GM23338 (cell line): Measurements from ENCODE around the gene MICAL3. TPM values are rescaled to one million over a fixed set of nuclear protein-coding genes. Genes with fewer than 3 reads are reported as not detected.

ENCODE experiments used
- ATAC-seq: fragments of 200-7000 bp; cut with Tn5 transposase; 3 replicates; pipeline ENCODE4 v1.9.1; 2020
- DNase-seq: peaks from one replicate; pipeline ENCODE4 v3.0.0-alpha.2; 2015; ENCODE audit warnings: low spot score
- H2AFZ ChIP-seq: fragments of 200-600 bp; sonication (generic); 2 replicates; pipeline ENCODE4 v1.8.0; 2016; ENCODE audit warnings: antibody characterized with exemption, mild to moderate bottlenecking, moderate library complexity
- H3F3A ChIP-seq: fragments of 200-600 bp; sonication (generic); replicated peaks from 2 replicates; pipeline ENCODE4 v1.8.0; 2017; ENCODE audit warnings: antibody characterized with exemption, mixed run types, low read depth
- H3K27ac ChIP-seq: fragments of 200-600 bp; sonication (generic); 2 replicates; pipeline ENCODE4 v1.6.1; 2016; ENCODE audit warnings: low read depth
- H3K27me3 ChIP-seq: fragments of 200-600 bp; sonication (generic); 2 replicates; pipeline ENCODE4 v1.8.0; 2016; ENCODE audit warnings: mild to moderate bottlenecking, mixed run types, moderate library complexity; ENCODE audit not compliant: insufficient read depth
- H3K36me3 ChIP-seq: fragments of 200-600 bp; sonication (generic); 2 replicates; pipeline ENCODE4 v1.8.0; 2016; ENCODE audit warnings: mild to moderate bottlenecking; ENCODE audit not compliant: insufficient read depth
- H3K4me1 ChIP-seq: fragments of 200-600 bp; sonication (generic); 2 replicates; pipeline ENCODE4 v1.8.0; 2016; ENCODE audit warnings: mild to moderate bottlenecking, moderate library complexity; ENCODE audit not compliant: insufficient read depth
- H3K4me2 ChIP-seq: fragments of 200-600 bp; sonication (generic); 2 replicates; pipeline ENCODE4 v1.7.1; 2017; ENCODE audit warnings: mixed run types
- H3K4me3 ChIP-seq: fragments of 200-600 bp; sonication (generic); 2 replicates; pipeline ENCODE4 v1.6.1; 2016; ENCODE audit warnings: mixed run types
- H3K79me2 ChIP-seq: fragments of 200-600 bp; sonication (generic); replicated peaks from 2 replicates; pipeline ENCODE4 v1.8.0; 2017; ENCODE audit warnings: mild to moderate bottlenecking; ENCODE audit not compliant: insufficient read depth
- H3K9me2 ChIP-seq: fragments of 200-600 bp; sonication (generic); 2 replicates; pipeline ENCODE4 v1.8.0; 2017; ENCODE audit not compliant: insufficient read depth
- H4K20me1 ChIP-seq: fragments of 200-600 bp; sonication (generic); replicated peaks from 2 replicates; pipeline ENCODE4 v1.8.0; 2017; ENCODE audit warnings: mild to moderate bottlenecking; ENCODE audit not compliant: insufficient read depth
- H3K27ac Mint-ChIP-seq: 2 replicates; pipeline ENCODE4 v1.8.0; 2020; ENCODE audit warnings: inconsistent platforms, mild to moderate bottlenecking, moderate library complexity, mixed read lengths
- H3K27me3 Mint-ChIP-seq: 3 replicates; pipeline ENCODE4 v1.8.0; 2022; ENCODE audit warnings: low read depth, mild to moderate bottlenecking, moderate library complexity, mixed read lengths, inconsistent platforms; ENCODE audit not compliant: insufficient read depth, poor library complexity
- H3K36me3 Mint-ChIP-seq: 3 replicates; pipeline ENCODE4 v1.8.0; 2021; ENCODE audit warnings: low read depth, mild to moderate bottlenecking, inconsistent platforms, moderate library complexity, mixed read lengths
- H3K4me1 Mint-ChIP-seq: 3 replicates; pipeline ENCODE4 v1.8.0; 2020; ENCODE audit warnings: mild to moderate bottlenecking, inconsistent platforms, mixed read lengths
- H3K4me3 Mint-ChIP-seq: 3 replicates; pipeline ENCODE4 v1.8.0; 2021; ENCODE audit warnings: moderate library complexity, mild to moderate bottlenecking, inconsistent platforms, mixed read lengths
- H3K9me3 Mint-ChIP-seq: 3 replicates; pipeline ENCODE4 v1.8.0; 2020; ENCODE audit warnings: moderate library complexity, mild to moderate bottlenecking, inconsistent platforms, mixed read lengths
- CREB1 ChIP-seq: fragments of 250-450 bp; sonication (Bioruptor Pico); IDR thresholded peaks from 2 replicates; pipeline ENCODE4 v1.5.0; 2020; ENCODE audit warnings: low read depth, mild to moderate bottlenecking, moderate library complexity
- EZH2 ChIP-seq: fragments of 200-600 bp; sonication (generic); IDR thresholded peaks from one replicate; pipeline ENCODE4 v1.8.0; 2017; ENCODE audit warnings: antibody characterized with exemption, mild to moderate bottlenecking, low read depth; ENCODE audit not compliant: unreplicated experiment
- EZH2phosphoT487 ChIP-seq: fragments of 200-600 bp; sonication (generic); IDR thresholded peaks from one replicate; pipeline ENCODE4 v1.8.1; 2018; ENCODE audit warnings: antibody characterized with exemption; ENCODE audit not compliant: unreplicated experiment
- JUNB ChIP-seq: IDR thresholded peaks from one replicate; pipeline ENCODE4 v1.6.1; 2016; ENCODE audit warnings: antibody characterized with exemption; ENCODE audit not compliant: unreplicated experiment
- NANOG ChIP-seq: IDR thresholded peaks from 2 replicates; pipeline ENCODE4 v1.6.1; 2016; ENCODE audit warnings: antibody characterized with exemption, borderline replicate concordance
- POLR2AphosphoS5 ChIP-seq: IDR thresholded peaks from 2 replicates; pipeline ENCODE4 v1.6.1; 2016; ENCODE audit warnings: antibody characterized with exemption, low read depth
- STAT1 ChIP-seq: IDR thresholded peaks from one replicate; pipeline ENCODE4 v1.6.1; 2016; ENCODE audit warnings: antibody characterized with exemption; ENCODE audit not compliant: unreplicated experiment
- ZNF114 ChIP-seq: fragments of 250-450 bp; sonication (Bioruptor Pico); IDR thresholded peaks from 2 replicates; pipeline ENCODE4 v1.5.0; 2020; ENCODE audit warnings: mild to moderate bottlenecking, moderate library complexity
- ZNF331 ChIP-seq: fragments of 250-450 bp; sonication (Bioruptor Pico); IDR thresholded peaks from 2 replicates; pipeline ENCODE4 v1.5.0; 2020; ENCODE audit warnings: low read depth, mild to moderate bottlenecking, moderate library complexity
- polyA plus RNA-seq: library from polyadenylated mRNA; unstranded; fragments of >200 nt; fragmentation: Nextera tagmentation; extraction: Ambion mirVana; gene quantifications from 2 replicates; pipeline ENCODE4 v1.2.1, GENCODE V29; 2016
- total RNA-seq: library from RNA; depleted of rRNA; stranded (reverse); fragments of >200 nt; shearing (Covaris generic); gene quantifications from 2 replicates; pipeline ENCODE4 v1.2.3, GENCODE V29; 2014
- TF ChIP-seq, protein P1 (sequence below), 2 experiments: fragments of 200-600 bp in 1 of 2; sonication (generic) in 1 of 2; conservative IDR thresholded peaks; 2 replicates each; pipeline versions ENCODE4 v1.5.1 to v1.6.1; 2016 to 2017; ENCODE audit warnings: antibody characterized with exemption in 2 of 2, low read depth in 2 of 2, mild to moderate bottlenecking in 2 of 2, moderate library complexity in 1 of 2
- TF ChIP-seq, protein P2 (sequence below): IDR thresholded peaks from one replicate; pipeline ENCODE4 v1.6.1; 2018; ENCODE audit warnings: antibody characterized with exemption; ENCODE audit not compliant: unreplicated experiment
- TF ChIP-seq, protein P3 (sequence below): IDR thresholded peaks from 2 replicates; pipeline ENCODE4 v1.6.1; 2016; ENCODE audit warnings: antibody characterized with exemption
- TF ChIP-seq, protein P4 (sequence below): fragments of 250-450 bp; sonication (Bioruptor Pico); IDR thresholded peaks from 2 replicates; pipeline ENCODE4 v1.5.0; 2020; ENCODE audit warnings: mild to moderate bottlenecking, moderate library complexity

MICAL3 gene
- total and polyA plus RNA-seq, 2 experiments from 2014 or later = 10.1 to 33.9 TPM

DNA sequence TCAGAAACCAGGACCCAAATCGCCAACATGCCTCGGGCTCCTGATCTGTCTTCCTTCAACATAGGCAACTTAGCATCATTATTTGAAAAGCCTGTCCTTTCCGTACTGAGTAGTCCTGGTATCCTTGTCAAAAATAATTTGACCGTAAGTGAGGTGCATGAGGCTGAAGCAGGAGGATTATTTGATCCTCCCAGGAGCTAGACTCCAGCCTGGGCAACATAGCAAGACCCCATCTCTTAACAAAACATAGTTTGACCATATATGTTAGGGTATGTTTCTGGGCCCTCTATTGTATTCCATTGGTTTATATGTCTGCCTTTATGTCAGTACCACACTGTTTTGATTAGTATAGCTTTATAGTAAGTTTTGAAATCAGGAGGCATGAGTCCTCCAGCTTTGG is 112.5 kb downstream of the MICAL3 start:
- TF ChIP-seq, protein P1, sequence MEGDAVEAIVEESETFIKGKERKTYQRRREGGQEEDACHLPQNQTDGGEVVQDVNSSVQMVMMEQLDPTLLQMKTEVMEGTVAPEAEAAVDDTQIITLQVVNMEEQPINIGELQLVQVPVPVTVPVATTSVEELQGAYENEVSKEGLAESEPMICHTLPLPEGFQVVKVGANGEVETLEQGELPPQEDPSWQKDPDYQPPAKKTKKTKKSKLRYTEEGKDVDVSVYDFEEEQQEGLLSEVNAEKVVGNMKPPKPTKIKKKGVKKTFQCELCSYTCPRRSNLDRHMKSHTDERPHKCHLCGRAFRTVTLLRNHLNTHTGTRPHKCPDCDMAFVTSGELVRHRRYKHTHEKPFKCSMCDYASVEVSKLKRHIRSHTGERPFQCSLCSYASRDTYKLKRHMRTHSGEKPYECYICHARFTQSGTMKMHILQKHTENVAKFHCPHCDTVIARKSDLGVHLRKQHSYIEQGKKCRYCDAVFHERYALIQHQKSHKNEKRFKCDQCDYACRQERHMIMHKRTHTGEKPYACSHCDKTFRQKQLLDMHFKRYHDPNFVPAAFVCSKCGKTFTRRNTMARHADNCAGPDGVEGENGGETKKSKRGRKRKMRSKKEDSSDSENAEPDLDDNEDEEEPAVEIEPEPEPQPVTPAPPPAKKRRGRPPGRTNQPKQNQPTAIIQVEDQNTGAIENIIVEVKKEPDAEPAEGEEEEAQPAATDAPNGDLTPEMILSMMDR (conservative IDR thresholded peaks at IDR 0.05; ENCODE audit: low read depth in 2 of 2) = no peak
- TF ChIP-seq EZH2 (no peak), ZNF331 (CRISPR knock-in tag) (no peak), POLR2AphosphoS5 (no peak), NANOG (no peak), ZNF114 (CRISPR knock-in tag) (no peak), CREB1 (CRISPR knock-in tag) (no peak), JUNB (no peak), STAT1 (no peak), EZH2phosphoT487 (no peak)
- TF ChIP-seq, protein P2, sequence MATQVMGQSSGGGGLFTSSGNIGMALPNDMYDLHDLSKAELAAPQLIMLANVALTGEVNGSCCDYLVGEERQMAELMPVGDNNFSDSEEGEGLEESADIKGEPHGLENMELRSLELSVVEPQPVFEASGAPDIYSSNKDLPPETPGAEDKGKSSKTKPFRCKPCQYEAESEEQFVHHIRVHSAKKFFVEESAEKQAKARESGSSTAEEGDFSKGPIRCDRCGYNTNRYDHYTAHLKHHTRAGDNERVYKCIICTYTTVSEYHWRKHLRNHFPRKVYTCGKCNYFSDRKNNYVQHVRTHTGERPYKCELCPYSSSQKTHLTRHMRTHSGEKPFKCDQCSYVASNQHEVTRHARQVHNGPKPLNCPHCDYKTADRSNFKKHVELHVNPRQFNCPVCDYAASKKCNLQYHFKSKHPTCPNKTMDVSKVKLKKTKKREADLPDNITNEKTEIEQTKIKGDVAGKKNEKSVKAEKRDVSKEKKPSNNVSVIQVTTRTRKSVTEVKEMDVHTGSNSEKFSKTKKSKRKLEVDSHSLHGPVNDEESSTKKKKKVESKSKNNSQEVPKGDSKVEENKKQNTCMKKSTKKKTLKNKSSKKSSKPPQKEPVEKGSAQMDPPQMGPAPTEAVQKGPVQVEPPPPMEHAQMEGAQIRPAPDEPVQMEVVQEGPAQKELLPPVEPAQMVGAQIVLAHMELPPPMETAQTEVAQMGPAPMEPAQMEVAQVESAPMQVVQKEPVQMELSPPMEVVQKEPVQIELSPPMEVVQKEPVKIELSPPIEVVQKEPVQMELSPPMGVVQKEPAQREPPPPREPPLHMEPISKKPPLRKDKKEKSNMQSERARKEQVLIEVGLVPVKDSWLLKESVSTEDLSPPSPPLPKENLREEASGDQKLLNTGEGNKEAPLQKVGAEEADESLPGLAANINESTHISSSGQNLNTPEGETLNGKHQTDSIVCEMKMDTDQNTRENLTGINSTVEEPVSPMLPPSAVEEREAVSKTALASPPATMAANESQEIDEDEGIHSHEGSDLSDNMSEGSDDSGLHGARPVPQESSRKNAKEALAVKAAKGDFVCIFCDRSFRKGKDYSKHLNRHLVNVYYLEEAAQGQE = no peak
- TF ChIP-seq, protein P3, sequence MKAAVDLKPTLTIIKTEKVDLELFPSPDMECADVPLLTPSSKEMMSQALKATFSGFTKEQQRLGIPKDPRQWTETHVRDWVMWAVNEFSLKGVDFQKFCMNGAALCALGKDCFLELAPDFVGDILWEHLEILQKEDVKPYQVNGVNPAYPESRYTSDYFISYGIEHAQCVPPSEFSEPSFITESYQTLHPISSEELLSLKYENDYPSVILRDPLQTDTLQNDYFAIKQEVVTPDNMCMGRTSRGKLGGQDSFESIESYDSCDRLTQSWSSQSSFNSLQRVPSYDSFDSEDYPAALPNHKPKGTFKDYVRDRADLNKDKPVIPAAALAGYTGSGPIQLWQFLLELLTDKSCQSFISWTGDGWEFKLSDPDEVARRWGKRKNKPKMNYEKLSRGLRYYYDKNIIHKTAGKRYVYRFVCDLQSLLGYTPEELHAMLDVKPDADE = no peak
- TF ChIP-seq, protein P4, sequence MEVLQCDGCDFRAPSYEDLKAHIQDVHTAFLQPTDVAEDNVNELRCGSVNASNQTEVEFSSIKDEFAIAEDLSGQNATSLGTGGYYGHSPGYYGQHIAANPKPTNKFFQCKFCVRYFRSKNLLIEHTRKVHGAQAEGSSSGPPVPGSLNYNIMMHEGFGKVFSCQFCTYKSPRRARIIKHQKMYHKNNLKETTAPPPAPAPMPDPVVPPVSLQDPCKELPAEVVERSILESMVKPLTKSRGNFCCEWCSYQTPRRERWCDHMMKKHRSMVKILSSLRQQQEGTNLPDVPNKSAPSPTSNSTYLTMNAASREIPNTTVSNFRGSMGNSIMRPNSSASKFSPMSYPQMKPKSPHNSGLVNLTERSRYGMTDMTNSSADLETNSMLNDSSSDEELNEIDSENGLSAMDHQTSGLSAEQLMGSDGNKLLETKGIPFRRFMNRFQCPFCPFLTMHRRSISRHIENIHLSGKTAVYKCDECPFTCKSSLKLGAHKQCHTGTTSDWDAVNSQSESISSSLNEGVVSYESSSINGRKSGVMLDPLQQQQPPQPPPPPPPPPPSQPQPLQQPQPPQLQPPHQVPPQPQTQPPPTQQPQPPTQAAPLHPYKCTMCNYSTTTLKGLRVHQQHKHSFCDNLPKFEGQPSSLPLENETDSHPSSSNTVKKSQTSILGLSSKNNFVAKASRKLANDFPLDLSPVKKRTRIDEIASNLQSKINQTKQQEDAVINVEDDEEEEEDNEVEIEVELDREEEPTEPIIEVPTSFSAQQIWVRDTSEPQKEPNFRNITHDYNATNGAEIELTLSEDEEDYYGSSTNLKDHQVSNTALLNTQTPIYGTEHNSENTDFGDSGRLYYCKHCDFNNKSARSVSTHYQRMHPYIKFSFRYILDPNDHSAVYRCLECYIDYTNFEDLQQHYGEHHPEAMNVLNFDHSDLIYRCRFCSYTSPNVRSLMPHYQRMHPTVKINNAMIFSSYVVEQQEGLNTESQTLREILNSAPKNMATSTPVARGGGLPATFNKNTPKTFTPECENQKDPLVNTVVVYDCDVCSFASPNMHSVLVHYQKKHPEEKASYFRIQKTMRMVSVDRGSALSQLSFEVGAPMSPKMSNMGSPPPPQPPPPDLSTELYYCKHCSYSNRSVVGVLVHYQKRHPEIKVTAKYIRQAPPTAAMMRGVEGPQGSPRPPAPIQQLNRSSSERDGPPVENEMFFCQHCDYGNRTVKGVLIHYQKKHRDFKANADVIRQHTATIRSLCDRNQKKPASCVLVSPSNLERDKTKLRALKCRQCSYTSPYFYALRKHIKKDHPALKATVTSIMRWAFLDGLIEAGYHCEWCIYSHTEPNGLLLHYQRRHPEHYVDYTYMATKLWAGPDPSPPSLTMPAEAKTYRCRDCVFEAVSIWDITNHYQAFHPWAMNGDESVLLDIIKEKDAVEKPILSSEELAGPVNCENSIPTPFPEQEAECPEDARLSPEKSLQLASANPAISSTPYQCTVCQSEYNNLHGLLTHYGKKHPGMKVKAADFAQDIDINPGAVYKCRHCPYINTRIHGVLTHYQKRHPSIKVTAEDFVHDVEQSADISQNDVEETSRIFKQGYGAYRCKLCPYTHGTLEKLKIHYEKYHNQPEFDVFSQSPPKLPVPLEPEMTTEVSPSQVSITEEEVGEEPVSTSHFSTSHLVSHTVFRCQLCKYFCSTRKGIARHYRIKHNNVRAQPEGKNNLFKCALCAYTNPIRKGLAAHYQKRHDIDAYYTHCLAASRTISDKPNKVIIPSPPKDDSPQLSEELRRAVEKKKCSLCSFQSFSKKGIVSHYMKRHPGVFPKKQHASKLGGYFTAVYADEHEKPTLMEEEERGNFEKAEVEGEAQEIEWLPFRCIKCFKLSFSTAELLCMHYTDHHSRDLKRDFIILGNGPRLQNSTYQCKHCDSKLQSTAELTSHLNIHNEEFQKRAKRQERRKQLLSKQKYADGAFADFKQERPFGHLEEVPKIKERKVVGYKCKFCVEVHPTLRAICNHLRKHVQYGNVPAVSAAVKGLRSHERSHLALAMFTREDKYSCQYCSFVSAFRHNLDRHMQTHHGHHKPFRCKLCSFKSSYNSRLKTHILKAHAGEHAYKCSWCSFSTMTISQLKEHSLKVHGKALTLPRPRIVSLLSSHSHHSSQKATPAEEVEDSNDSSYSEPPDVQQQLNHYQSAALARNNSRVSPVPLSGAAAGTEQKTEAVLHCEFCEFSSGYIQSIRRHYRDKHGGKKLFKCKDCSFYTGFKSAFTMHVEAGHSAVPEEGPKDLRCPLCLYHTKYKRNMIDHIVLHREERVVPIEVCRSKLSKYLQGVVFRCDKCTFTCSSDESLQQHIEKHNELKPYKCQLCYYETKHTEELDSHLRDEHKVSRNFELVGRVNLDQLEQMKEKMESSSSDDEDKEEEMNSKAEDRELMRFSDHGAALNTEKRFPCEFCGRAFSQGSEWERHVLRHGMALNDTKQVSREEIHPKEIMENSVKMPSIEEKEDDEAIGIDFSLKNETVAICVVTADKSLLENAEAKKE (CRISPR knock-in tag) = no peak
- Histone ChIP-seq H3K27ac (no peak overlapping the region), H2AFZ (no peak overlapping the region), H3K4me2 (no peak overlapping the region), H3K4me1 (peaks cover 8% of the 10 kb centered on the region; the same call in 1 of the 2 replicates), H3K27me3 (no peaks in the 10 kb centered on the region), H3K4me3 (no peak overlapping the region), H3F3A (no peaks in the 10 kb centered on the region), H4K20me1 (peaks cover 29% of the 10 kb centered on the region; the same call in 1 of the 2 replicates), H3K79me2 (peaks cover 85% of the 10 kb centered on the region), H3K36me3 (no peaks in the 10 kb centered on the region), H3K9me2 (no peaks in the 10 kb centered on the region)
- Mint-ChIP-seq H3K36me3 (peaks cover 1% of the 10 kb centered on the region; the same call in 2 of the 3 replicates), H3K9me3 (no peaks in the 10 kb centered on the region), H3K27me3 (peaks cover 5% of the 10 kb centered on the region), H3K4me1 (peaks cover 32% of the 10 kb centered on the region), H3K27ac (no peak overlapping the region), H3K4me3 (no peak overlapping the region)
- ATAC-seq = no peak
- no peak for DNase-seq
